GM12873 (cell line): Measurements from ENCODE around the gene MORC1.

Experiments used
- CTCF ChIP-seq: IDR thresholded peaks from 2 replicates; pipeline ENCODE4 v1.5.1; 2012; ENCODE audit warnings: low read depth, mild to moderate bottlenecking, moderate library complexity, low read length, control low read depth; ENCODE audit not compliant: insufficient read depth; ENCODE audit errors: missing control alignments

Gene MORC1

GRCh38 chr3:108946292-108947285 lies 171.3 kb downstream of the MORC1 start:
- no peak for TF ChIP-seq CTCF

- TF ChIP-seq CTCF, result no peak
Measured at GRCh38 chr3:108940568-108941263, 177.2 kb downstream of the MORC1 start.

GRCh38 chr3:108940166-108940565 lies 177.8 kb downstream of the MORC1 start:
- no peak for TF ChIP-seq CTCF

GRCh38 chr3:108936924-108937689 lies 180.8 kb downstream of the MORC1 start:
- TF ChIP-seq CTCF, result no peak

- no peak for TF ChIP-seq CTCF
Measured at GRCh38 chr3:108931035-108931434, 186.9 kb downstream of the MORC1 start.

DNA sequence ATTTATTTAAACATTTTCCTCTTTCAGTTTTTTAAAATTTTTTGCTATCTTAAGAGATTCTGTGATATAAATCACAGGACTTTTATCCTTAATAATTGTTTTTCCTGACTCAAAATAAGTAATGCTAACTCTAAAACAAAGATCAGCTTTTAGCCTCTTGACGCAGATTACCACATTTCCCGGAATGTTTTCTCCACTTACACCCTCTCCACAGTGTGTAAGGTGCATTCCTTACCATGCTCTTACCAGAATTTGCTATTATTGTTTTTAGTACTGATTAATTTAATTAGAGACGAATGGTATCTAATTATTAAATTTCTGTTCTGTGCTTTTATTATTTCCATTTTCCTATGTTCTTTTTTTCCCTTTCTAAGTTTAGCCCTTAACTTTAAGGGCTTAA lies 199.1 kb downstream of the MORC1 start:
- TF ChIP-seq CTCF, result no peak
